MCF 10A (cell line): Measurements from ENCODE around the gene NR2C2. TPM values are rescaled to one million over a fixed set of nuclear protein-coding genes. Genes with fewer than 3 reads are reported as not detected.

Source experiments
- BruUV-seq: library from RNA; stranded (reverse); fragments of 400-500 nt; replicated peaks from 2 replicates; lab custom pipeline; 2021; lab: Mats Ljungman, UMichigan
- CTCF ChIA-PET: fragments of 300-600 bp; sonication (Branson Sonifier 250); formaldehyde crosslinking; extraction: SDS; loops from one replicate; lab custom pipeline; 2021; ENCODE audit warnings: antibody characterized with exemption, inconsistent platforms; lab: Yijun Ruan, JAX
- POLR2A ChIA-PET: fragments of 300-600, 350-650 bp; sonication (Branson Sonifier 250); formaldehyde crosslinking; extraction: SDS; loops from one replicate; lab custom pipeline; 2020; ENCODE audit warnings: antibody characterized with exemption, inconsistent platforms; lab: Yijun Ruan, JAX
- DNase-seq: peaks from one replicate; pipeline ENCODE4 v3.0.0-alpha.2; 2018; ENCODE audit not compliant: unreplicated experiment
- H3K27ac Mint-ChIP-seq: one replicate; pipeline ENCODE4 v1.8.0; 2022; ENCODE audit warnings: mild to moderate bottlenecking, low read depth, mixed read lengths; ENCODE audit not compliant: unreplicated experiment
- H3K27me3 Mint-ChIP-seq: one replicate; pipeline ENCODE4 v1.8.0; 2022; ENCODE audit warnings: mixed read lengths; ENCODE audit not compliant: insufficient read depth, unreplicated experiment
- H3K36me3 Mint-ChIP-seq: one replicate; pipeline ENCODE4 v1.8.0; 2022; ENCODE audit warnings: mild to moderate bottlenecking, moderate library complexity, mixed read lengths; ENCODE audit not compliant: insufficient read depth, unreplicated experiment
- H3K4me1 Mint-ChIP-seq: one replicate; pipeline ENCODE4 v1.8.0; 2022; ENCODE audit warnings: mixed read lengths; ENCODE audit not compliant: insufficient read depth, unreplicated experiment
- H3K4me3 Mint-ChIP-seq: one replicate; pipeline ENCODE4 v1.8.0; 2022; ENCODE audit warnings: mild to moderate bottlenecking, moderate library complexity, mixed read lengths; ENCODE audit not compliant: unreplicated experiment
- H3K9me3 Mint-ChIP-seq: one replicate; pipeline ENCODE4 v1.8.0; 2022; ENCODE audit warnings: mixed read lengths; ENCODE audit not compliant: unreplicated experiment
- CTCF ChIP-seq: fragments of 200-600 bp; IDR thresholded peaks from one replicate; pipeline ENCODE4 v1.8.0; 2022; ENCODE audit warnings: antibody characterized with exemption, mild to moderate bottlenecking; ENCODE audit not compliant: unreplicated experiment
- intact Hi-C: fragments of 100-400 bp; cut with micrococcal nuclease; formaldehyde crosslinking; loops from 2 replicates; pipeline ENCODE4 v1.14.1; 2022
- total RNA-seq: library from RNA; stranded (reverse); gene quantifications from 2 replicates; pipeline ENCODE4 v1.2.3, GENCODE V29; 2022

Gene NR2C2
- total RNA-seq, 1 experiment from 2014 or later: 42.4 TPM

- peaks cover 8% of the 10 kb centered on the region for H3K9me3 Mint-ChIP-seq
- DNase-seq: no peak
- ChIA-PET CTCF (no interaction called here), POLR2A (interaction anchor here (1.6 to 2.6 kb wide), 3 partner anchors 12 to 18 kb away, joined by 5 to 8 read pairs (median 6); no protein-coding TSS in a partner anchor)
- no peak for TF ChIP-seq CTCF
- H3K4me1 Mint-ChIP-seq: no peaks in the 10 kb centered on the region
- no TSS peak for BruUV-seq
- no peak overlapping the region for H3K27ac Mint-ChIP-seq
- peaks cover 33% of the 10 kb centered on the region for H3K36me3 Mint-ChIP-seq
- H3K27me3 Mint-ChIP-seq: no peaks in the 10 kb centered on the region
- intact Hi-C loops: no loop called here
- no peak overlapping the region for H3K4me3 Mint-ChIP-seq
These were observed 19.9 kb downstream of the NR2C2 start for GRCh38 chr3:14967285-14967684.

- TF ChIP-seq CTCF: no peak
- no peak overlapping the region for H3K27ac Mint-ChIP-seq
- no TSS peak for BruUV-seq
- H3K36me3 Mint-ChIP-seq: peaks cover 44% of the 10 kb centered on the region
- DNase-seq: no peak
- no peaks in the 10 kb centered on the region for H3K4me1 Mint-ChIP-seq
- no peak overlapping the region for H3K4me3 Mint-ChIP-seq
- ChIA-PET CTCF (no interaction called here), POLR2A (no interaction called here)
- intact Hi-C loops: no loop called here
- no peaks in the 10 kb centered on the region for H3K27me3 Mint-ChIP-seq
- H3K9me3 Mint-ChIP-seq: peaks cover 16% of the 10 kb centered on the region
These were observed 22.3 kb downstream of the NR2C2 start for GRCh38 chr3:14969671-14970070.

- intact Hi-C loops: no loop called here
- H3K36me3 Mint-ChIP-seq: peaks cover 43% of the 10 kb centered on the region
- H3K27me3 Mint-ChIP-seq: no peaks in the 10 kb centered on the region
- POLR2A ChIA-PET: no interaction called here
- no TSS peak for BruUV-seq
- H3K4me3 Mint-ChIP-seq: no peak overlapping the region
- peaks cover 8% of the 10 kb centered on the region for H3K9me3 Mint-ChIP-seq
- CTCF ChIA-PET: no interaction called here
- no peak for TF ChIP-seq CTCF
- no peak for DNase-seq
- no peak overlapping the region for H3K27ac Mint-ChIP-seq
- peaks cover 9% of the 10 kb centered on the region for H3K4me1 Mint-ChIP-seq
These were observed 28.9 kb downstream of the NR2C2 start for GRCh38 chr3:14976317-14976716.

- Mint-ChIP-seq H3K4me3 (no peak overlapping the region), H3K9me3 (peaks cover 8% of the 10 kb centered on the region), H3K27ac (no peak overlapping the region), H3K27me3 (no peaks in the 10 kb centered on the region), H3K36me3 (peaks cover 11% of the 10 kb centered on the region), H3K4me1 (peaks cover 9% of the 10 kb centered on the region)
- ChIA-PET CTCF (interaction anchor here (0.5 to 1.2 kb wide), 2 partner anchors 54 to 82 kb away, joined by 3 read pairs; no protein-coding TSS in a partner anchor), POLR2A (interaction anchor here (0.9 to 1.8 kb wide), 2 partner anchors 14 to 16 kb away, joined by 4 to 6 read pairs; no protein-coding TSS in a partner anchor)
- intact Hi-C loops: no loop called here
- DNase-seq: no peak
- no TSS peak for BruUV-seq
- TF ChIP-seq CTCF: no peak
These were observed 33.3 kb downstream of the NR2C2 start for GRCh38 chr3:14980689-14981088.
